ENCODE measurements around the gene ARPC1A.

Gene ARPC1A

DNA sequence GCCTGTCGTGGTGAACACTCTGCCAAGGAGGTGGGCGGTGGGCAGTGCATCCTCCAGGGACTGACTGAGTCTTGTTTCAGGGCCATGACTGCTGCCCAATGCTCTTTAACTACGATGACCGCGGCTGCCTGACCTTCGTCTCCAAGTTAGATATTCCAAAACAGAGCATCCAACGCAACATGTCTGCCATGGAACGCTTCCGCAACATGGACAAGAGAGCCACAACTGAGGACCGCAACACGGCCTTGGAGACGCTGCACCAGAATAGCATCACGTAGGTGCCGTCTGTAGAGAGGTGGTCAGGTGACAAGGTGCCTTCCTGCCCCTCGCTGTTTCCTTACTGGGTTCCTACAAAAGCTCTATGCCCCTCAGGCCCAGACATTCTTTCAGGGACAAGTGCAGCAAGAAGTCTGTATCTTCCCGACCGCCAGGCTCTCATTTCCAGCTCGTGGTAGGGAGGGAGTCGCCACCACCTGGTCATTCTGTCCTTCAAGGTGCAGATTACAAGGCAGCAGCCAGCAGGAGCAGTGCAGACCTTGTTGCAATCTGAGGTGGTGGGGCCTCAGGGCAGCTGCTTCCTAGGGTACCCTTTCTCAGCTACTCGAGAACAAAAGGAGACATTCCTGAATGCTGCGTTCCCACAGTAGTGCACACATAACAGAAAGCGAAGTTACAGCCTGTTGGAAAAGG is 33.9 kb downstream of the ARPC1A start:
- Mint-ChIP-seq H3K27me3 (ENCODE audit: low read depth, poor library complexity) (no peaks in the 10 kb centered on the region), H3K4me1 (no peaks in the 10 kb centered on the region), H3K36me3 (ENCODE audit: low read depth) (peaks cover 51% of the 10 kb centered on the region), H3K4me3 (no peak overlapping the region), H3K9me3 (no peaks in the 10 kb centered on the region), H3K27ac (no peak overlapping the region)
- no peak for DNase-seq
- TF ChIP-seq, protein P1, sequence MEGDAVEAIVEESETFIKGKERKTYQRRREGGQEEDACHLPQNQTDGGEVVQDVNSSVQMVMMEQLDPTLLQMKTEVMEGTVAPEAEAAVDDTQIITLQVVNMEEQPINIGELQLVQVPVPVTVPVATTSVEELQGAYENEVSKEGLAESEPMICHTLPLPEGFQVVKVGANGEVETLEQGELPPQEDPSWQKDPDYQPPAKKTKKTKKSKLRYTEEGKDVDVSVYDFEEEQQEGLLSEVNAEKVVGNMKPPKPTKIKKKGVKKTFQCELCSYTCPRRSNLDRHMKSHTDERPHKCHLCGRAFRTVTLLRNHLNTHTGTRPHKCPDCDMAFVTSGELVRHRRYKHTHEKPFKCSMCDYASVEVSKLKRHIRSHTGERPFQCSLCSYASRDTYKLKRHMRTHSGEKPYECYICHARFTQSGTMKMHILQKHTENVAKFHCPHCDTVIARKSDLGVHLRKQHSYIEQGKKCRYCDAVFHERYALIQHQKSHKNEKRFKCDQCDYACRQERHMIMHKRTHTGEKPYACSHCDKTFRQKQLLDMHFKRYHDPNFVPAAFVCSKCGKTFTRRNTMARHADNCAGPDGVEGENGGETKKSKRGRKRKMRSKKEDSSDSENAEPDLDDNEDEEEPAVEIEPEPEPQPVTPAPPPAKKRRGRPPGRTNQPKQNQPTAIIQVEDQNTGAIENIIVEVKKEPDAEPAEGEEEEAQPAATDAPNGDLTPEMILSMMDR (IDR thresholded peaks at IDR 0.05) = no peak

DNA sequence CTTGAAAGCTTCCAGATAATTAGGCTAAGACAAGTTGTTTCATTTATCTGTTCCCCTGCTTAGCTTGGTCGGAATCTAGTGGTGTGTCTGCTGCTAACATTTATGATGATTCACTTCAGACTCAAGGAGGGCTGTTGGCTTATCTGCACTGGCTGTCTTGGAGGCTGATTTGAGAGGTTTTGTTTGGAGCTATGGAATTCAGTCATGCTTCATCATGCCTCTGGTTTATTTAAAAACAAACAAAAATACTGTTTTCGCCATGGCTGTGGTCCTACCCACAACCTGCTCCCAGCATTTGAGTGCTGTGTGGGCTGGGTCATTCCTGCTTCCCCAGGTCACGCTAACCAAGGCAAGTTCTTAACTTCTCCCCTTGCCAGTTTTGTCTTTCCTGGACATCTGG is 37.1 kb downstream of the ARPC1A start:
- peaks cover 60% of the 10 kb centered on the region for H3K36me3 Mint-ChIP-seq (ENCODE audit: low read depth)

DNA sequence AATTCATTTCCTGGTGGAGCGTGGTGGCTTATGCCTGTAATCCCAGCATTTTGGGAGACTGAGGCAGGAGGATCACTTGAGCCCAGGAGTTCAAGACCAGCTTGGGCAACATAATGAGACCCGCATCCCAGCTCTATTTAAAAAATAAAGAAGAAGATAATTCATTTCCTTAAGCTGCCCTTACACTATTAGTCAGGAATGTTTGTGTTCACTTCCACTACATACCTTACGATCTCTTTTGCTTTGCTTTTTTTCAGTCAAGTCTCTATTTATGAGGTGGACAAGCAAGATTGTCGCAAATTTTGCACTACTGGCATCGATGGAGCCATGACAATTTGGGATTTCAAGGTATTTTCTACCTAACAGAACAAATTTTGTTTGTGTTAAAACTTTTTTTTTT is 37.6 kb downstream of the ARPC1A start:
- no peak overlapping the region for H3K27ac Mint-ChIP-seq
- DNase-seq = no peak
- H3K4me1 Mint-ChIP-seq = peaks cover 16% of the 10 kb centered on the region
- H3K9me3 Mint-ChIP-seq = no peaks in the 10 kb centered on the region
- TF ChIP-seq, protein P1 (IDR thresholded peaks at IDR 0.05) = no peak
- peaks cover 55% of the 10 kb centered on the region for H3K36me3 Mint-ChIP-seq (ENCODE audit: low read depth)
- H3K27me3 Mint-ChIP-seq (ENCODE audit: low read depth, poor library complexity) = no peaks in the 10 kb centered on the region
- no peak overlapping the region for H3K4me3 Mint-ChIP-seq

More for the DNA sequence above, 37.1 kb downstream of the ARPC1A start:
- H3K4me1 Mint-ChIP-seq = peaks cover 16% of the 10 kb centered on the region
- DNase-seq = no peak
- no peak overlapping the region for H3K27ac Mint-ChIP-seq
- TF ChIP-seq, protein P1 (IDR thresholded peaks at IDR 0.05) = no peak
- H3K27me3 Mint-ChIP-seq (ENCODE audit: low read depth, poor library complexity) = no peaks in the 10 kb centered on the region
- no peak overlapping the region for H3K4me3 Mint-ChIP-seq
- H3K9me3 Mint-ChIP-seq = no peaks in the 10 kb centered on the region

- peak; percentile 48 for DNase-seq
- Mint-ChIP-seq H3K4me1 (peaks cover 37% of the 10 kb centered on the region), H3K4me3 (peak overlapping the region; percentile 11), H3K27ac (peak overlapping the region; percentile 50), H3K27me3 (ENCODE audit: low read depth, poor library complexity) (no peaks in the 10 kb centered on the region), H3K9me3 (no peaks in the 10 kb centered on the region), H3K36me3 (ENCODE audit: low read depth) (peaks cover 51% of the 10 kb centered on the region)
- TF ChIP-seq, protein P1 (IDR thresholded peaks at IDR 0.05) = peak; percentile 29
Measured at GRCh38 chr7:99365318-99366141, 39.8 kb downstream of the ARPC1A start.

DNA sequence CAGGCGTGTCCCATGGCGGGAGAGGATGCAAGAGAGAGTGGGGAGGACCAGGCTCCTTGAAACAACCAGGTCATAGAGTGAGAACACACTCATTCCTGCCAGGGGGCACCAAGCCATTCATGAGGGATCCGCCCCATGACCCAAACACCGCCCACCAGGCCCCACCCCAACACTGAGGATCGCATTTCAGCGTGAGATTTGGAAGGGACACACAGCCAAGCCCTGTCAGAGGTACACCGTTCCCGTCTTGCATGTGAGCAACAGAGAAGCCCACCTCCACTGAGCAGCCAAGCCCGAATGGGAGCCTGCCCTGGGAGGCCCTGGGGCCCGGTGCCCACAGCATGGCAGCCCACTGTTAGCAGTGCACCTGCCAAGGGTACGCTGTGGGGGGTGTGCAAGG is 40.9 kb downstream of the ARPC1A start:
- no peak for DNase-seq
- TF ChIP-seq, protein P1 (IDR thresholded peaks at IDR 0.05) = no peak
- Mint-ChIP-seq H3K9me3 (no peaks in the 10 kb centered on the region), H3K27ac (peak overlapping the region; percentile 59), H3K36me3 (ENCODE audit: low read depth) (peaks cover 46% of the 10 kb centered on the region), H3K4me3 (no peak overlapping the region), H3K27me3 (ENCODE audit: low read depth, poor library complexity) (no peaks in the 10 kb centered on the region), H3K4me1 (peaks cover 45% of the 10 kb centered on the region)

All from nephron progenitor cell (in vitro differentiated cells).